Large intestine (tissue), 3 donors: ENCODE data around the gene USH1G. TPM values are rescaled to one million over a fixed set of nuclear protein-coding genes. Genes with fewer than 3 reads are reported as not detected.

ENCODE experiments used
- DNase-seq, 2 donors: peaks; one replicate each; pipeline versions ENCODE4 v3.0.0 to v3.0.0-alpha.2; 2013
- H3K27ac ChIP-seq: one replicate; pipeline ENCODE4 v1.5.1; 2013; ENCODE audit warnings: low read length
- H3K27me3 ChIP-seq: 2 replicates; pipeline ENCODE4 v1.6.1; 2013; ENCODE audit warnings: low read length; ENCODE audit not compliant: control insufficient read depth, insufficient read depth
- H3K36me3 ChIP-seq: 2 replicates; pipeline ENCODE4 v1.6.1; 2013; ENCODE audit warnings: low read length; ENCODE audit not compliant: control insufficient read depth, insufficient read depth
- H3K4me1 ChIP-seq: one replicate; pipeline ENCODE4 v1.6.1; 2013; ENCODE audit warnings: low read length; ENCODE audit not compliant: control insufficient read depth, insufficient read depth
- H3K4me3 ChIP-seq: one replicate; pipeline ENCODE4 v1.5.1; 2013; ENCODE audit warnings: low read length
- H3K9me3 ChIP-seq: one replicate; pipeline ENCODE4 v1.6.1; 2013; ENCODE audit warnings: mild to moderate bottlenecking, low read depth, low read length, moderate library complexity; ENCODE audit not compliant: control insufficient read depth
- WGBS: methylation state at CpG from one replicate; pipeline ENCODE4 v1.1.5; 2013; ENCODE audit warnings: low lambda C conversion rate; ENCODE audit not compliant: insufficient coverage; 5-methylcytosine and 5-hydroxymethylcytosine counted together
- polyA plus RNA-seq: library from polyadenylated mRNA; unstranded; fragments of 120-200 nt; gene quantifications from one replicate; pipeline ENCODE4 v1.2.1, GENCODE V29; 2013

USH1G gene
- polyA plus RNA-seq, 1 donor, result 1.5 TPM

- H3K4me1 ChIP-seq, result peaks cover 9% of the 10 kb centered on the region
- peaks cover 27% of the 10 kb centered on the region for H3K27me3 ChIP-seq
- H3K9me3 ChIP-seq, result no peaks in the 10 kb centered on the region
- DNase-seq, result no peak
- no peak overlapping the region for H3K27ac ChIP-seq
- H3K36me3 ChIP-seq, result no peaks in the 10 kb centered on the region
- WGBS, result no CpG with 5 or more reads among the region's 13 CpGs
- H3K4me3 ChIP-seq, result no peak overlapping the region
Observed at GRCh38 chr17:74943808-74944522, 20.9 kb upstream of the USH1G start.

GRCh38 chr17:74941128-74941725 lies 18.2 kb upstream of the USH1G start:
- Histone ChIP-seq H3K36me3 (no peaks in the 10 kb centered on the region), H3K27me3 (peaks cover 45% of the 10 kb centered on the region), H3K4me3 (no peak overlapping the region), H3K4me1 (peaks cover 29% of the 10 kb centered on the region), H3K9me3 (peaks cover 2% of the 10 kb centered on the region), H3K27ac (no peak overlapping the region)
- no CpG with 5 or more reads among the region's 21 CpGs for WGBS
- no peak for DNase-seq

GRCh38 chr17:74939534-74939933 lies 16.5 kb upstream of the USH1G start:
- Histone ChIP-seq H3K4me3 (no peak overlapping the region), H3K27ac (no peak overlapping the region), H3K36me3 (no peaks in the 10 kb centered on the region), H3K27me3 (peaks cover 61% of the 10 kb centered on the region), H3K9me3 (peaks cover 8% of the 10 kb centered on the region), H3K4me1 (peaks cover 36% of the 10 kb centered on the region)
- no CpG with 5 or more reads among the region's 8 CpGs for WGBS
- no peak for DNase-seq

- Histone ChIP-seq H3K36me3 (no peaks in the 10 kb centered on the region), H3K27ac (peak overlapping the region; percentile 44), H3K4me3 (no peak overlapping the region), H3K9me3 (peaks cover 8% of the 10 kb centered on the region), H3K4me1 (peaks cover 36% of the 10 kb centered on the region), H3K27me3 (peaks cover 65% of the 10 kb centered on the region)
- peak; percentile 76 to 88 for DNase-seq
- 100% methylated on average over 1 of the region's 8 CpGs for WGBS
Observed at GRCh38 chr17:74938194-74938950, 15.3 kb upstream of the USH1G start.

GRCh38 chr17:74937064-74938051 lies 14.3 kb upstream of the USH1G start:
- peaks cover 72% of the 10 kb centered on the region for H3K27me3 ChIP-seq
- H3K4me1 ChIP-seq, result peaks cover 36% of the 10 kb centered on the region
- H3K27ac ChIP-seq, result peak overlapping the region; percentile 37
- H3K4me3 ChIP-seq, result no peak overlapping the region
- no peaks in the 10 kb centered on the region for H3K36me3 ChIP-seq
- H3K9me3 ChIP-seq, result peaks cover 8% of the 10 kb centered on the region
- DNase-seq, result no peak
- WGBS, result no CpG with 5 or more reads among the region's 11 CpGs

GRCh38 chr17:74936470-74936799 lies 13.4 kb upstream of the USH1G start:
- Histone ChIP-seq H3K27me3 (peaks cover 75% of the 10 kb centered on the region), H3K4me1 (peaks cover 36% of the 10 kb centered on the region), H3K4me3 (no peak overlapping the region), H3K36me3 (no peaks in the 10 kb centered on the region), H3K9me3 (peaks cover 8% of the 10 kb centered on the region), H3K27ac (no peak overlapping the region)
- no peak for DNase-seq
- WGBS, result no CpG with 5 or more reads among the region's 12 CpGs

- Histone ChIP-seq H3K27me3 (peaks cover 76% of the 10 kb centered on the region), H3K9me3 (peaks cover 8% of the 10 kb centered on the region), H3K4me3 (peak within 1 kb of the TSS; percentile 32), H3K27ac (no peak within 1 kb of the TSS), H3K36me3 (no peaks in the 10 kb centered on the region), H3K4me1 (peaks cover 36% of the 10 kb centered on the region)
- no CpG with 5 or more reads among the region's 78 CpGs for WGBS
- no peak for DNase-seq
Observed at GRCh38 chr17:74935585-74936469, 12.8 kb upstream of the USH1G start, which contains the start of gene OTOP3. Gene OTOP3, plus strand, starts transcription at chr17:74935898. Its CDS starts 24 bp downstream, at chr17:74935922.

- H3K9me3 ChIP-seq, result peaks cover 8% of the 10 kb centered on the region
- H3K36me3 ChIP-seq, result no peaks in the 10 kb centered on the region
- DNase-seq, result no peak
- H3K27ac ChIP-seq, result no peak overlapping the region
- peaks cover 79% of the 10 kb centered on the region for H3K27me3 ChIP-seq
- WGBS, result no CpG with 5 or more reads among the region's 3 CpGs
- H3K4me1 ChIP-seq, result peaks cover 36% of the 10 kb centered on the region
- no peak overlapping the region for H3K4me3 ChIP-seq
Observed at GRCh38 chr17:74935048-74935447, 12.0 kb upstream of the USH1G start.

GRCh38 chr17:74930535-74931036 lies 7.5 kb upstream of the USH1G start:
- peaks cover 71% of the 10 kb centered on the region for H3K27me3 ChIP-seq
- no peak overlapping the region for H3K4me3 ChIP-seq
- H3K36me3 ChIP-seq, result no peaks in the 10 kb centered on the region
- H3K9me3 ChIP-seq, result no peaks in the 10 kb centered on the region
- no peak for DNase-seq
- WGBS, result no CpG with 5 or more reads among the region's 24 CpGs
- peaks cover 2% of the 10 kb centered on the region for H3K4me1 ChIP-seq
- H3K27ac ChIP-seq, result no peak overlapping the region
